CD14-positive monocyte (primary cell): ENCODE data around the gene ZNF277. TPM values are rescaled to one million over a fixed set of nuclear protein-coding genes. Genes with fewer than 3 reads are reported as not detected.

Source experiments
- DNase-seq, 3 donors: peaks; one replicate each; pipeline ENCODE4 v3.0.0-alpha.2; 2011 to 2022
- H2AFZ ChIP-seq: 2 replicates; pipeline ENCODE4 v1.6.0; 2012; ENCODE audit warnings: mild to moderate bottlenecking, low read depth, low read length, inconsistent platforms; ENCODE audit not compliant: insufficient read depth, poor library complexity, severe bottlenecking
- H3K27ac ChIP-seq, 2 donors: 1 replicate in 1 of 2; 2 replicates in 1 of 2; pipeline ENCODE4 v1.5.1; 2012 to 2013; ENCODE audit warnings: low read length in 2 of 2, control low read depth in 1 of 2, inconsistent platforms in 1 of 2, low read depth in 1 of 2, mild to moderate bottlenecking in 1 of 2
- H3K27me3 ChIP-seq, 2 donors: one replicate each; pipeline versions ENCODE4 v1.6.0 to v1.6.1; 2011 to 2013; ENCODE audit warnings: low read length in 2 of 2; ENCODE audit not compliant: control insufficient read depth in 2 of 2, insufficient read depth in 2 of 2
- H3K36me3 ChIP-seq, 2 donors: replicated peaks in 1 of 2; 1 replicate in 1 of 2; 2 replicates in 1 of 2; pipeline versions ENCODE4 v1.5.1 to v1.6.1; 2012 to 2013; ENCODE audit warnings: low read length in 2 of 2, control low read depth in 1 of 2, inconsistent platforms in 1 of 2, mild to moderate bottlenecking in 1 of 2; ENCODE audit not compliant: insufficient read depth in 2 of 2, control insufficient read depth in 1 of 2
- H3K4me1 ChIP-seq, 2 donors: 1 replicate in 1 of 2; 2 replicates in 1 of 2; pipeline versions ENCODE4 v1.5.1 to v1.6.1; 2012 to 2013; ENCODE audit warnings: low read length in 2 of 2, control low read depth in 1 of 2, inconsistent platforms in 1 of 2, mild to moderate bottlenecking in 1 of 2, moderate library complexity in 1 of 2; ENCODE audit not compliant: insufficient read depth in 2 of 2, control insufficient read depth in 1 of 2
- H3K4me2 ChIP-seq: replicated peaks from 2 replicates; pipeline ENCODE3; 2012; ENCODE audit warnings: low read length, moderate library complexity, mild to moderate bottlenecking; ENCODE audit not compliant: poor library complexity, severe bottlenecking; ENCODE audit errors: extremely low read depth
- H3K4me3 ChIP-seq, 3 experiments: fragments of 200-600 bp in 1 of 3; sonication (generic) in 1 of 3; replicated peaks in 1 of 3; 1 replicate in 2 of 3; 2 replicates in 1 of 3; pipeline ENCODE4 v1.5.1; 2011 to 2013; ENCODE audit warnings: low read length in 3 of 3, mild to moderate bottlenecking in 3 of 3, control low read depth in 2 of 3, low read depth in 2 of 3, inconsistent platforms in 1 of 3, moderate library complexity in 1 of 3
- H3K79me2 ChIP-seq: 2 replicates; pipeline ENCODE4 v1.6.0; 2012; ENCODE audit warnings: mild to moderate bottlenecking, control low read depth, inconsistent platforms, low read length, moderate library complexity; ENCODE audit not compliant: insufficient read depth
- H3K9ac ChIP-seq: 2 replicates; pipeline ENCODE4 v1.6.0; 2017; ENCODE audit warnings: low read length, mild to moderate bottlenecking; ENCODE audit not compliant: insufficient read depth, poor library complexity, severe bottlenecking
- H3K9me3 ChIP-seq, 2 donors: replicated peaks in 1 of 2; 1 replicate in 1 of 2; 2 replicates in 1 of 2; pipeline versions ENCODE4 v1.5.1 to v1.6.1; 2012 to 2013; ENCODE audit warnings: low read length in 2 of 2, control low read depth in 1 of 2; ENCODE audit not compliant: control insufficient read depth in 1 of 2, insufficient read depth in 1 of 2
- H4K20me1 ChIP-seq: 2 replicates; pipeline ENCODE4 v1.6.0; 2012; ENCODE audit warnings: mild to moderate bottlenecking, low read length, control low read depth, moderate library complexity; ENCODE audit not compliant: insufficient read depth
- H3K27ac Mint-ChIP-seq, 7 donors: one replicate each; pipeline ENCODE4 v1.8.0; 2020; ENCODE audit warnings: mild to moderate bottlenecking in 7 of 7, mixed read lengths in 7 of 7, moderate library complexity in 6 of 7, inconsistent platforms in 2 of 7
- H3K27me3 Mint-ChIP-seq, 3 donors: one replicate each; pipeline ENCODE4 v1.8.0; 2021 to 2022; ENCODE audit warnings: low read depth in 3 of 3, mild to moderate bottlenecking in 3 of 3, mixed read lengths in 3 of 3, moderate library complexity in 3 of 3, inconsistent platforms in 1 of 3
- H3K36me3 Mint-ChIP-seq, 2 donors: one replicate each; pipeline ENCODE4 v1.8.0; 2020; ENCODE audit warnings: mixed read lengths in 2 of 2, inconsistent platforms in 1 of 2, mild to moderate bottlenecking in 1 of 2
- H3K4me1 Mint-ChIP-seq: one replicate; pipeline ENCODE4 v1.8.0; 2020; ENCODE audit warnings: mild to moderate bottlenecking, mixed read lengths
- H3K4me3 Mint-ChIP-seq, 2 donors: one replicate each; pipeline ENCODE4 v1.8.0; 2020; ENCODE audit warnings: mild to moderate bottlenecking in 2 of 2, mixed read lengths in 2 of 2, moderate library complexity in 1 of 2
- H3K9me3 Mint-ChIP-seq, 7 donors: one replicate each; pipeline ENCODE4 v1.8.0; 2020 to 2022; ENCODE audit warnings: mixed read lengths in 7 of 7, mild to moderate bottlenecking in 6 of 7, moderate library complexity in 6 of 7, inconsistent platforms in 2 of 7
- CTCF ChIP-seq: fragments of 200-600 bp; IDR thresholded peaks from one replicate; pipeline ENCODE4 v1.8.0; 2022; ENCODE audit warnings: antibody characterized with exemption, mild to moderate bottlenecking
- WGBS: methylation state at CpG from one replicate; pipeline ENCODE4 v1.1.5; 2013; ENCODE audit warnings: missing lambda C conversion rate; ENCODE audit not compliant: insufficient coverage; 5-methylcytosine and 5-hydroxymethylcytosine counted together
- intact Hi-C, 2 donors: fragments of 100-400 bp; cut with micrococcal nuclease; formaldehyde crosslinking; loops; one replicate each; pipeline versions ENCODE4 v1.15.0 to v1.15.1; 2023
- polyA plus RNA-seq, 3 donors: library from polyadenylated mRNA; depleted of rRNA in 1 of 3; unstranded in 2 of 3; stranded (reverse) in 1 of 3; fragments of 300-500 nt in 2 of 3; fragments of >200 nt in 1 of 3; fragmentation: Illumina TruSeq in 2 of 3; gene quantifications; 1 replicate in 2 of 3; 2 replicates in 1 of 3; pipeline ENCODE4 v1.2.3, GENCODE V29; 2012 to 2021

ZNF277 gene
- polyA plus RNA-seq, 3 donors = 17.5 to 20.7 (median 20.0) TPM

GRCh38 chr7:112356596-112356995, 150.1 kb downstream of the ZNF277 start:
- no peak for TF ChIP-seq CTCF
- Histone ChIP-seq H3K27me3 (no peaks in the 10 kb centered on the region), H3K4me2 (no peak overlapping the region), H3K4me3 (no peak overlapping the region), H3K9me3 (no peaks in the 10 kb centered on the region), H3K27ac (no peak overlapping the region), H3K79me2 (no peaks in the 10 kb centered on the region), H3K36me3 (no peaks in the 10 kb centered on the region), H3K9ac (no peak overlapping the region), H2AFZ (no peak overlapping the region), H3K4me1 (no peaks in the 10 kb centered on the region), H4K20me1 (no peaks in the 10 kb centered on the region)
- no peak for DNase-seq
- Mint-ChIP-seq H3K4me3 (no peak overlapping the region), H3K36me3 (no peaks in the 10 kb centered on the region), H3K27ac (no peak overlapping the region), H3K27me3 (no peaks in the 10 kb centered on the region), H3K4me1 (no peaks in the 10 kb centered on the region), H3K9me3 (peaks cover 0 to 11% (median 5%) of the 10 kb centered on the region in 7 donors)
- no CpG with 5 or more reads among the region's 2 CpGs for WGBS
- intact Hi-C loops = no loop called here

DNA sequence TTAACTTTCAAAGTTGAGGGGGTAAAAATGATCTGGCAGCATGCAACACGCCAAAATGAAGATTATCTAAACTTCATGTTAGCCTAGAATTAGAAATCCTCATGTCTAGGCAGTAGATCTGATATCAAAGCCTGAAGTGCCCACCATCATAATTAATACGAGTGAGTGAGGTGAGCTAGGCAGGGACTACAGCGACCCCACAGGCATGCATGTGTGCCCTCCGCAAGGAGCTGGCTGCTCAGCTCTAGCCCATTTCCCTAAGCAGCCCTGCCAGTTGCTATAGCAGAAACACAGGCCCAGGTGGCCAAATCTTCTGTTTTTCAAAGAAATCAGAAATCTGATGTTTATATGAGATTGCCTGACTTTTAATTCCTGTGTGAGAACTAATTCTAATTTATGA, 150.6 kb downstream of the ZNF277 start:
- Mint-ChIP-seq H3K9me3 (peaks cover 0 to 11% (median 5%) of the 10 kb centered on the region in 7 donors), H3K4me3 (no peak overlapping the region), H3K27me3 (no peaks in the 10 kb centered on the region), H3K4me1 (no peaks in the 10 kb centered on the region), H3K27ac (no peak overlapping the region), H3K36me3 (no peaks in the 10 kb centered on the region)
- Histone ChIP-seq H3K79me2 (no peaks in the 10 kb centered on the region), H4K20me1 (no peaks in the 10 kb centered on the region), H3K9me3 (no peaks in the 10 kb centered on the region), H3K4me3 (no peak overlapping the region), H3K4me2 (no peak overlapping the region), H3K4me1 (no peaks in the 10 kb centered on the region), H2AFZ (no peak overlapping the region), H3K9ac (no peak overlapping the region), H3K27ac (no peak overlapping the region), H3K27me3 (no peaks in the 10 kb centered on the region), H3K36me3 (no peaks in the 10 kb centered on the region)
- no peak for TF ChIP-seq CTCF
- intact Hi-C loops = no loop called here
- DNase-seq = no peak
- WGBS = no CpG with 5 or more reads among the region's 4 CpGs
